DND-41 (cell line): Measurements from ENCODE around the gene PLEKHM3.

ENCODE experiments used
- ATAC-seq: fragments of 200-7000 bp; cut with Tn5 transposase; 3 replicates; pipeline ENCODE4 v1.9.1; 2021; ENCODE audit warnings: low read depth; ENCODE audit not compliant: insufficient read depth
- DNase-seq: peaks from one replicate; pipeline ENCODE4 v3.0.0-alpha.2; 2020
- H2AFZ ChIP-seq: 2 replicates; pipeline ENCODE4 v1.6.0; 2012; ENCODE audit warnings: low read depth, low read length
- H3K27ac ChIP-seq: 2 replicates; pipeline ENCODE4 v1.5.1; 2012; ENCODE audit warnings: low read length, inconsistent platforms
- H3K27me3 ChIP-seq: fragments of 200-600 bp; sonication (generic); 2 replicates; pipeline ENCODE4 v1.6.0; 2012; ENCODE audit warnings: low read length, mild to moderate bottlenecking, inconsistent platforms; ENCODE audit not compliant: insufficient read depth, poor library complexity
- H3K36me3 ChIP-seq: 2 replicates; pipeline ENCODE4 v1.5.1; 2012; ENCODE audit warnings: low read length, inconsistent platforms; ENCODE audit not compliant: insufficient read depth
- H3K4me1 ChIP-seq: 2 replicates; pipeline ENCODE4 v1.5.1; 2012; ENCODE audit warnings: mild to moderate bottlenecking, low read length; ENCODE audit not compliant: insufficient read depth
- H3K4me2 ChIP-seq: 2 replicates; pipeline ENCODE4 v1.6.0; 2012; ENCODE audit warnings: mild to moderate bottlenecking, moderate library complexity, low read length, inconsistent platforms; ENCODE audit not compliant: insufficient read depth
- H3K4me3 ChIP-seq, 2 experiments: fragments of 200-600 bp in 1 of 2; shearing (Covaris generic) in 1 of 2; 2 replicates each; pipeline ENCODE4 v1.5.1; 2012 to 2016; ENCODE audit warnings: inconsistent platforms in 2 of 2, low read length in 2 of 2, mild to moderate bottlenecking in 2 of 2, low read depth in 1 of 2, moderate library complexity in 1 of 2
- H3K79me2 ChIP-seq: 2 replicates; pipeline ENCODE4 v1.6.0; 2012; ENCODE audit warnings: low read length, inconsistent platforms; ENCODE audit not compliant: insufficient read depth
- H3K9ac ChIP-seq: 2 replicates; pipeline ENCODE4 v1.6.0; 2012; ENCODE audit warnings: low read depth, mild to moderate bottlenecking, inconsistent platforms, low read length, moderate library complexity
- H3K9me3 ChIP-seq: 2 replicates; pipeline ENCODE4 v1.5.1; 2012; ENCODE audit warnings: low read length, moderate library complexity, mild to moderate bottlenecking, inconsistent platforms; ENCODE audit not compliant: insufficient read depth, severe bottlenecking
- H4K20me1 ChIP-seq: 2 replicates; pipeline ENCODE4 v1.6.0; 2012; ENCODE audit warnings: low read length; ENCODE audit not compliant: insufficient read depth
- EZH2 ChIP-seq: IDR thresholded peaks from 3 replicates; pipeline ENCODE4 v1.6.1; 2012; ENCODE audit warnings: borderline replicate concordance, low read depth, mild to moderate bottlenecking, moderate library complexity, low read length, inconsistent platforms; ENCODE audit not compliant: severe bottlenecking
- TF ChIP-seq, protein P1 (sequence below): IDR thresholded peaks from 2 replicates; pipeline ENCODE4 v1.5.1; 2012; ENCODE audit warnings: borderline replicate concordance, low read length, moderate library complexity, mild to moderate bottlenecking; ENCODE audit not compliant: poor library complexity, severe bottlenecking; ENCODE audit errors: extremely low read depth

The PLEKHM3 gene

DNA sequence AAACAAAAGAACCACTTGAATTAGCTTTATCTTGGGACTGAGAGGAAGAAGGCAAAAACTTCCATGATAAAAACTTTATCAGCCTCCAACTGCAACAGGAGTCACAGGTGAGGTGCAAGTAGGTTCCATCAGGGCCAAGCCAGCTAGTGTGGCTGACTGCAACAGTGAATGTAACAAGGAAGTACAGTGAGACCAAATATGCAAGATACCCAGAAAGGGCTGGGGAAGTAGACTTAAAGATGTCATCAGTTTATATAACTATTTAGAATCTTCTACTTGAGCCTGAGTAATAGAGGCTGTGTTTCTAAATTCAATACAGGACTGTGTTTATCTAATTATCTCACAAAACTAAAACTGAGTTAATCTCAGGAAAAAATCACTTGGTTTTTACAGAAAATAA is 14.8 kb downstream of the PLEKHM3 start:
- Histone ChIP-seq H3K36me3 (no peaks in the 10 kb centered on the region), H3K27ac (no peak overlapping the region), H3K4me1 (no peaks in the 10 kb centered on the region), H3K27me3 (no peaks in the 10 kb centered on the region), H3K9me3 (no peaks in the 10 kb centered on the region), H3K4me2 (no peak overlapping the region), H3K9ac (no peak overlapping the region), H3K79me2 (peaks cover 5% of the 10 kb centered on the region; the same call in 1 of the 2 replicates), H3K4me3 (no peak overlapping the region), H2AFZ (no peak overlapping the region), H4K20me1 (no peaks in the 10 kb centered on the region; the same call in 1 of the 2 replicates)
- no peak for DNase-seq
- no peak for TF ChIP-seq EZH2
- TF ChIP-seq, protein P1, sequence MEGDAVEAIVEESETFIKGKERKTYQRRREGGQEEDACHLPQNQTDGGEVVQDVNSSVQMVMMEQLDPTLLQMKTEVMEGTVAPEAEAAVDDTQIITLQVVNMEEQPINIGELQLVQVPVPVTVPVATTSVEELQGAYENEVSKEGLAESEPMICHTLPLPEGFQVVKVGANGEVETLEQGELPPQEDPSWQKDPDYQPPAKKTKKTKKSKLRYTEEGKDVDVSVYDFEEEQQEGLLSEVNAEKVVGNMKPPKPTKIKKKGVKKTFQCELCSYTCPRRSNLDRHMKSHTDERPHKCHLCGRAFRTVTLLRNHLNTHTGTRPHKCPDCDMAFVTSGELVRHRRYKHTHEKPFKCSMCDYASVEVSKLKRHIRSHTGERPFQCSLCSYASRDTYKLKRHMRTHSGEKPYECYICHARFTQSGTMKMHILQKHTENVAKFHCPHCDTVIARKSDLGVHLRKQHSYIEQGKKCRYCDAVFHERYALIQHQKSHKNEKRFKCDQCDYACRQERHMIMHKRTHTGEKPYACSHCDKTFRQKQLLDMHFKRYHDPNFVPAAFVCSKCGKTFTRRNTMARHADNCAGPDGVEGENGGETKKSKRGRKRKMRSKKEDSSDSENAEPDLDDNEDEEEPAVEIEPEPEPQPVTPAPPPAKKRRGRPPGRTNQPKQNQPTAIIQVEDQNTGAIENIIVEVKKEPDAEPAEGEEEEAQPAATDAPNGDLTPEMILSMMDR, result no peak
- ATAC-seq, result no peak

GRCh38 chr2:208006833-208007232 is 18.5 kb downstream of the PLEKHM3 start:
- DNase-seq (no peak), ATAC-seq (no peak)
- Histone ChIP-seq H3K79me2 (0 out of 2 replicates have a peak, but pooled peaks cover 2% of the 10 kb centered on the region), H4K20me1 (no peaks in the 10 kb centered on the region), H3K9me3 (no peaks in the 10 kb centered on the region), H3K4me1 (no peaks in the 10 kb centered on the region), H3K4me2 (no peak overlapping the region), H2AFZ (no peak overlapping the region), H3K27me3 (no peaks in the 10 kb centered on the region), H3K4me3 (no peak overlapping the region), H3K27ac (no peak overlapping the region), H3K36me3 (no peaks in the 10 kb centered on the region), H3K9ac (no peak overlapping the region)
- TF ChIP-seq, protein P1, result no peak
- TF ChIP-seq EZH2, result no peak

- no peaks in the 10 kb centered on the region for H4K20me1 ChIP-seq
- 0 out of 2 replicates have a peak, but pooled peaks cover under 1% of the 10 kb centered on the region for H3K36me3 ChIP-seq
- no peak overlapping the region for H2AFZ ChIP-seq
- ATAC-seq (no peak), DNase-seq (no peak)
- TF ChIP-seq, protein P1, result no peak
- no peak for TF ChIP-seq EZH2
- H3K4me1 ChIP-seq, result no peaks in the 10 kb centered on the region
- no peak overlapping the region for H3K4me3 ChIP-seq
- H3K9ac ChIP-seq, result no peak overlapping the region
- H3K4me2 ChIP-seq, result no peak overlapping the region
- 0 out of 2 replicates have a peak, but pooled peaks cover 2% of the 10 kb centered on the region for H3K79me2 ChIP-seq
- no peak overlapping the region for H3K27ac ChIP-seq
- no peaks in the 10 kb centered on the region for H3K27me3 ChIP-seq
- H3K9me3 ChIP-seq, result no peaks in the 10 kb centered on the region
These were observed 19.0 kb downstream of the PLEKHM3 start for GRCh38 chr2:208006337-208006736.
